NCI-H2227 treated with DMSO at 0.1 percent for 48 hours (cell line): ENCODE measurements around the gene ARHGEF19.
A peak's percentile ranks its signal among the peaks of the same experiment; 100 is the strongest.
"Not testable (repeated sequence)": the region's sequence is repeated elsewhere in the genome, so short reads cannot be mapped to it uniquely, and the experiment has no call there.

Experiments used
- DNase-seq: peaks from one replicate; lab custom pipeline; 2025; lab: John Stamatoyannopoulos, UW

Gene ARHGEF19

DNA sequence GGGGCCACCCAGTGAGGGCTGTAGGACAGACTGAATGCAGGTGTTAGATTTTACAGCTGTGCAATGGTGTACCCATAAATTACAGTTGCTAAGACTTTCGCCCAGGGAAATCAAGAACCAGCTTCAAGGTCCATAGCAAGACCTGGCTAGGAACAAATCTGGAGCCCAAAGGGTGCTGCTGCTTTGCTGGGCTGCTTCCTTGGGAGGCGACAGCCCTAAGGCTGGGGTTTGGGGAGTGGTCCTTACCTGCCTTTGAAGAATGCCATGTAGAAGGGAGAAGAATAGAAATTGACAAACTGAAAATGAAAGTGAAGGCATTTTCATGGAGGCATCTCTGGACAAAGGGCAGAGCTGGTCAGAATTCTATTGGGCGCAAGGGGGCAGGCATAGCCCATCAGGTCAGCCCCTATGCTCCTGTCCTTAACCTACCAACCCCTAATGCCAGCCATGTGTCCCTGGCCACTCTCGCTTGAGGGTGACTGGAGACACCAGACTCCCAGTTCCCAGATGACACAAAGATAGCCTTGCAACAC lies 7.6 kb upstream of the ARHGEF19 start:
- no peak for DNase-seq

DNA sequence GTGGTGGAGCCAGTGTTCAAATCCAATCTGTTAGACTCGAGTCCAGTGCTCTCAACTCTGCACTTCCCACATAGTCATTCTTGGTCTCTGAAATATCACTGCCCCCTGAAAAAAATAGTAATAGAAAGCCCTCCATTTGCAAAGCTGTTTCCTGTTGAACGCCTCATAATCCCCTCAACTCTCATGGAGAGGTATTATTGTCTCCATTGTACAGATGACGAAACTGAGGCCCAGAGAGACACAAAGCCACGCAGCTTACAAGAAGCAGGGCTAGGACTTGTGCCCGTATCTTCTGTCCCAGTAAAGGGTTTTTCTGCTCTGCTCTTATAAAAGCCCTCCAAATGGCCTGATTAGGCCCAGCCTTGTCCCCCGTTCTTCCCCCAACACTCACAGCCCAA lies 6.2 kb upstream of the ARHGEF19 start:
- DNase-seq = no peak

DNA sequence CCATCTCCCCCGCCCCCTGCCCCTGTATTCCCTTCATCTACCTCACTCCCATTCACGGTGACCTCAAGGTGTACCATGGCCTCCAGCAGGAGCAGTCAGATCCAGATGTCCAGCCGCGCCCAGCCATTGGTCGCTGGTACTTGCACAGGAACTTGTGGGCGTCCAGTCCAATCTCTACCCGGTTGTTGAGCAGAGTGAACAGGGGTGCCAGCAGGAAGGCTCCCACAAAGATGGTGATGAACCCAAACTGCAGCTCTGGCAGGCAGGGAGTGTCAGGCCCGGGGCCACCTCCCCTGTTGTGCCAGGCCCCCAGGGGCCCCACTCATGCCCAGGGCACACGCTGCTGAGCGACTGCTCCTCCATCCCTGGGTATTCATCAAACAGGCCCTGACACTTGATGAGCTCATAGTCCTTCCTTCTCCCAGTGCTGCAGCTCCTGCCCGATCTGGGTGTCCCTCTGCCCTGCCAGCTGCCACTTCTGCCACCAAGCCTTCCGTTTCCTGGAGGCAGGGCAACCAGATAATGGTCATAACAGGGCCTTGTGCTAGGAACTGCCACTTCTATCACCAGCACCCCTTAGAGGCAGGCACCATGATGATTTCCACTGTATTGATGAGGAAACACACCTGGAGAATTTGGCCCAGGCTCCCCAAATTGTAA lies 5.7 kb upstream of the ARHGEF19 start:
- no peak for DNase-seq

DNA sequence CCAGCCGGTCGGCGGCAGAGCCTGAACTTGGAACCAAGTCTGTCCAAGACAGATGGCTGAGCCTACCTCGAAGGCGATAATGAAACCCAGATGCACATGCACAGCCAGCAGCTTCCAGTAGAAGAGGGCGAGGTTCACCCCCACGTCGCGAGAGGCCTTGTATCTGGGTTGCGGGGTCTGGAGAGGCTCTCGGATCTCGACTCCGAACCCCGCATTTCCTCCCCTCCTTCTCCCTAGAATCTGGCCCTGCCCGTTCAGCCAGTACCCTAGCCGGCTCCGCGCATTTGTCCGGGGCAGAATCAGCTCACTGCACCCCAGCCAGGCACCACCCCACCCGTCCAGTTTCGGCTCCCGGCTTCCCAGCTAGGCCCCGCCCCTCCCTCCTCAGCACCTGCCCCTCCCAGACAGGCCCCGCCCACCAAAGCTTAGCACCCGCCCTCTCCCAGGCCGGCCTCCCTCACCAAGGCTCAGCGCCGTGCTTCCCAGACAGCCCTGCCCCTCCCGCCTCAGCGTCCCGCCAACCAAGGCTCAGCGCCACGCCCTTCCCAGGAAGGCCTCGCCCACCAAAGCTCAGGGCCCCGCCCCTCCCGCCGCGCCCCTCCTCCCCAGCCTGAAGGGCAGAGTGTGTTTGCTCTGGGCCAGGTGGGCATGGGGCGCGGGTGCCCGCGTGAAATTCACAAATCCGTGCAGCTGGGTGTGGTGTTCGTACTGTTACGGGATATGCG lies 4.8 kb upstream of the ARHGEF19 start:
- DNase-seq = peak; percentile 93

DNA sequence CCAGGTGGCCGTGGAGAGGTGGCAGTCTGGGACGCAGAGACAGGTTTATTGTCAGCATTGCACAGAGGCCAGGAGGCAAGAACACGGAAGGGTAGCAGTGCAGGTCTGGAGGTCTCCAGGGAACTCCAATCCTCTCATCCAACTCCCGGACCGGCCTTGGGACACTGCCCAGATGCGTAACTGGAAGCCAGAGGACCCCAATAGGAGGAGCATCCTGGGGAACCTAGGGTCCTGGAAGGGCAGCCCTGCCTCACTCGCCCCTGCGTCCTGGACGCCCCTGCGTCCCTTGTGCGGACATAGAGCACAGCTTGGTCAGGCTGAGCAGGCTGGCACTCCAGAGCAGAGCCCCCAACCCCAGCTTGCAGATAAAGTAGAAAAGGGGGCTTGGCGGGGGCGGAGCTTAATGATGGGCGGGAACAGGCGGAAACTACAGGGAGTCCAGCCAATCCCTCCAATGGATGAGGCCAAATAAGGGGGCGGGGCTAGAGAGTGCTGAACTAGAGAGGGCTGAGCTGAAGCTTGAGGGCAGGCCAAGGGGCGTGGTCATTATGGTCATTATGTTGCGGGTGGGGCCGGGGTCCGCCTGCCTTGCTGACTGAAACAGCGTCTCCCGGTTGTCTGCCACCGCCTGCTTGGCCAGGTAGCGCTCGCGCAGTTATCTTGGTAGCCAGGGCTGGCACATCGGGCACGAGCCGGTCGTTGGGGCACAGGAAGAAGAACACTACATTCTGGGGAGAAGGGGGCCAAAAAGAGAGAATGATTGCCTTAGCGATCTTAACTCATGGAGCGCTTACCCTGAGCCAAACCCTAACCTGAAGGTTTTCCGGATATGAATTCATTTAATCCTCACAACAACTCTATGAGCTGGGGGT lies 3.7 kb upstream of the ARHGEF19 start:
- peak; percentile 55 for DNase-seq

DNA sequence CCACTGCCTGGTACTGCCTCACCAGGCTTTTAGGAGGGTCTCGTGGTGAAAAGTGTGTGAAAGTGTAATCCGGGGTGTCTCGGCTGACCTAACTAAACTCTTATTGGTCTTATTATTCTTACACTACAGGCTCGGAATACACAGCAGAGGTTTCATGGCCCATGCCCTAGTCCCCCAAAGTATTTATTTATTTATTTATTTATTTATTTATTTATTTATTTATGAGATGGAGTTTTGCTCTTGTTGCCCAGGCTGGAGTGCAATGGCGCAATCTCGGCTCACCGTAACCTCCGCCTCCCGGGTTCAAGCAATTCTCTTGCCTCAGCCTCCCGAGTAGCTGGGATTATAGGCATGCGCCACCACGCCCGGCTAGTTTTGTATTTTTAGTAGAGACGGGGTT lies 2.8 kb upstream of the ARHGEF19 start:
- DNase-seq = not testable (repeated sequence)

DNA sequence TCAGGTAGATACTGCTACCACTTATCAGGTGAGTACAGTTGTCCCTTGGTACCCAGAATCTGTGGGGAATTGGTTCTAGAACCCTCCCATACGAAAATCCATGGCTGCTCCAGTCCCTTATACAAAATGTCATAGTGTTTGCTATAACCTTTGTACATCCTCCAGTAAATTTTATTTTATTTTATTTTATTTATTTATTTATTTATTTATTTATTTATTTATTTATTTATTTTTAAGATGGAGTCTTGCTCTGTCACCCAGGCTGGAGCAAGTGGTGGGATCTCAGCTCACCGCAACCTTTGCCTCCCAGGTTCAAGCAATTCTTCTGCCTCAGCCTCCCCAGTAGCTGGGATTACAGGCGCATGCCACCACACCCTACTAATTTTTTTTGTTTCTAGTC lies 1.1 kb upstream of the ARHGEF19 start:
- DNase-seq = not testable (repeated sequence)

DNA sequence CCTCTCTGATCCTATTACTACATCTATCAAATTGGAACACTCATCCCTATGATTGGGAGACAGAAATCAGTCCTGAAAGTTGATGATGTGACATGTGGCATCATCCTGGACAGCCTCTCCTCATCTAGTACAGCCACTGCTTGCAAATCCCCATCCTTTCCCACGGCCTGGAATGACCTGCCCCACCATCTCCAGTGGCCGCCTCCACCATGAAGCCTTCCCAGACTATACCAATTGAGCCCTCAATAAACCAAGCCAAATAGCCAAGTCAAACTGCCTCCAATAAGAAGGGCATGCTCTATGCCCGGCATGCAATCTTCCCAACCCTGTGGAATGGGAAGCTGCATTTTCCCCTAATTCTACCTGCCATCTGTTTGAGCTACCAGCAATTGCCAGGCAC lies 561 bp upstream of the ARHGEF19 start:
- no peak for DNase-seq

DNA sequence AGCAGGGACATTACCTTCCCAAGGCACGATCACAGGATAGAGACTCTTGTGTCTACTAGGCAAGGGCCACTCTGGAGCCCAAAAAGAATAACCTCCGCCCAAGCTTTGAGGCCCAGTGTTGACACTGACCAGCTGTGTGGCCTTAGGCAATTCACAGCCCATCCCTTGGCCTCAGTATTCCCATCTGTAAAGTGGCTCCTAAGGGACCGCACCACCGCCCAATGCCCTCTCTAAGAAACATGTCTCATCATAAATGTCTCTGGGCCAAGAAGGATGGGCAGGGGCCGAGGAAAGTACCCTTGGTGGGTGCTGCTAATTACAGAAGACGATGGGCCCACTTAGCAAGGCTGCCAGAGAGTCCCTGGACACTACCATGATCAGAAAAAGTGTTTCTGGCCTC lies 628 bp downstream of the ARHGEF19 start:
- DNase-seq = no peak

DNA sequence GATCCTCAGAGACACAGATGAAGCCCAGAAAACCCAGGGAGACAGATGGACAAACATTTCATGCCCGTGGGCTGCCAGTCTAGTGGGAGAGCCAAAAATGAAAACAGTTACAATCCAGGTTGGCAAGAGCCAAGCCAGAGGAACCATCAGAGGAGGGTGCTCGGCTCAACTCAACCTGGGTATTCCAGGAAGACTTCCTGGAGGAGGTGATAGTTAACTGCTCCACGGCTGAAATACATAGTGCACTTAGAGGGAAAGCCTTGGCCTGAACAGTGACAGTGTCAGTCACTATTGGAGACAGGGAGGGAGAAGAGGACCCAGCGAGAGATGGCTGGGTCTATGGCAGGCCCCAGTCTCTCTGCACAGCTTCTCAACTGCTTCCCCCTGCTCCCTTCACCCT lies 1.9 kb downstream of the ARHGEF19 start:
- DNase-seq = no peak

DNA sequence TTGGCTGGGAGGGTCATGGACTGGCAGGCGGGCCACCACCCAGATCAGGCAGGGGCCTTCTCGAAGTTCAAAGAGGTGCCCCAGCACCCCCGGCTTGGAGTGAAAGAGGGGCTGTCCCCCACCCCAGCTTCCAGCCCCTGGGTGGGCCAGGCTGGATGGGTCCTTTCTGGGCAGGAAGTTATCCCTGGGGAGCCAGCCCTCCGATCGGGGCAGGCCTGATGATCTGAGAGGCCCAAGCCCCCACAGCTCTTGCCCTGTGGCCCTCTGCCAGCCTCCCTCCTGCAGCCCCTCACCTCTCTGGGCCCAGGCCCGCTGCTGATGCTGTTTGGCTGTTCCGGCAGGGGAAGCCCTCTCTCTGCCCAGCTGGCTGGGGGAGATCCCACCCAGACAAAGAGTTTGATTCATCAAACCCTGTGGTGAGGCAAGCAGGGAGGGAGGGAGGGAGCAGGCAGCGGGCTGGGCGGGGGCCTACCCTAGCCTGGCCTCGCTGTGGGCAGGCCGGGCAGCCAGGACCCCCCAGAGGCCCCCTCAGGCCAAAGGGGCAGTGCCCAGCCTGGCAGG lies 2.5 kb downstream of the ARHGEF19 start:
- no peak for DNase-seq

DNA sequence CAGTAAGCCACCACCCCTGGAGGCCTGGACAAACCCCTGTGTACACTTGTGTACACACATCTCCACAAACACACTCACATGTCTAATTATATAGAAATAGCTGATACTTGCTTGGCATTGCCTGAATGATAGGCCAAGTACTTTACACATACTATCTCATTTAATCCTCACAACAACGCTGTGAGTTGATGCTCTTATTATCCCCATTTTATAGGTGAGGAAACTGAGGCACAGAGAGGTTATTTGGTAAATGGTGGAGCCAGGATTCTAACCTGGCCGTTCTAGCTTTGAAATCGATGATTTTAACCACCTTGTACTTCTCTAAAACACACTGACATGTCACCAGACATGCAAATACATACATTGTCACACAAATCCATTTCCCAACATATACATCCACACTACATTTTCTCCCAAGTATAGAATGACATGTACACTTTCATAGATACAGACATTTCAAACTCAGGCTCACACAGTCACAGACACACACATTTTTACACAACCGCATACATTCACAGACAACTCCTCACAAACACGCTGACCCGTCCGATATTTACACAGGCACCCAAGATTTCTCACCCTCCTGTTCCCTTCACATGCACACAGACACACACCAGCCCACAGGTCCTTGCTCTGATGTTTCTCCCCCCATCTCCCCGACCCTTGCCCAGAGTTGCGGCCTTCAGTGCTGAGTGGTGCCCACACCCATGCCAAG lies 3.2 kb downstream of the ARHGEF19 start:
- no peak for DNase-seq

DNA sequence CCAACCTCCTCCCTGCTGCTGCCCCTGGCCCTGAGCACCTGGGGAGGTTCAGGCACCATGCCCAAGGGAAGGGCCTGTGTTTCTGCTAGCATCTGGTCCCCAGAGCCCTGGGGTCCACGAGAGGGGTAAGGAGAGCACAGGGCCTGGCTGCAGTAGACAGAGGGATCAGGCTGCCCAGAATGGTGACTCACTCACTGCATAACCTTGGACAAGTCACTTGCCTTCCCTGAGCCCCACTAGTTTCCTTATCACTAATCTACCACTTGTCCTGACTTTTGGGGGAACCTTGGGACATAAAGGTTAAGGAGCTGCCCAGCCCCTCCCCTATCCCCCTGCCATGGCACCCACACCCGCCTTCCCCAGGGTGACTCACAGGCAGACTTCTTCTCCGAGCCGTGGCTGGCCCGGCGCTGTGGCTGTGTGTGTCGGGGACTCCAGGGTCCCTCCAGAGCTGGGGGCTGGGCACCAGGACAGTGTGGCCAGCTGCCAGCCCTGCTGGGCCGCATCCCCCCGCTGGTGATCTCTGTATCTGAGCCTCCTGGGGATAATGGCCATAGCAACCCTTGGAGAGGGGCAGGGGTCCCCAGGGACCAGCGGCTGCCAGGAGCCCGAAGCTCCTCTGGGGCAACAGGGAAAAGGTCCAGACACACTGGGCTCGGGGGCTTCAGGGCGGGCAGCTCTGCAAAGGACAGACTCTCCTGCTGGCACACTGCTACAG lies 4.0 kb downstream of the ARHGEF19 start:
- no peak for DNase-seq

DNA sequence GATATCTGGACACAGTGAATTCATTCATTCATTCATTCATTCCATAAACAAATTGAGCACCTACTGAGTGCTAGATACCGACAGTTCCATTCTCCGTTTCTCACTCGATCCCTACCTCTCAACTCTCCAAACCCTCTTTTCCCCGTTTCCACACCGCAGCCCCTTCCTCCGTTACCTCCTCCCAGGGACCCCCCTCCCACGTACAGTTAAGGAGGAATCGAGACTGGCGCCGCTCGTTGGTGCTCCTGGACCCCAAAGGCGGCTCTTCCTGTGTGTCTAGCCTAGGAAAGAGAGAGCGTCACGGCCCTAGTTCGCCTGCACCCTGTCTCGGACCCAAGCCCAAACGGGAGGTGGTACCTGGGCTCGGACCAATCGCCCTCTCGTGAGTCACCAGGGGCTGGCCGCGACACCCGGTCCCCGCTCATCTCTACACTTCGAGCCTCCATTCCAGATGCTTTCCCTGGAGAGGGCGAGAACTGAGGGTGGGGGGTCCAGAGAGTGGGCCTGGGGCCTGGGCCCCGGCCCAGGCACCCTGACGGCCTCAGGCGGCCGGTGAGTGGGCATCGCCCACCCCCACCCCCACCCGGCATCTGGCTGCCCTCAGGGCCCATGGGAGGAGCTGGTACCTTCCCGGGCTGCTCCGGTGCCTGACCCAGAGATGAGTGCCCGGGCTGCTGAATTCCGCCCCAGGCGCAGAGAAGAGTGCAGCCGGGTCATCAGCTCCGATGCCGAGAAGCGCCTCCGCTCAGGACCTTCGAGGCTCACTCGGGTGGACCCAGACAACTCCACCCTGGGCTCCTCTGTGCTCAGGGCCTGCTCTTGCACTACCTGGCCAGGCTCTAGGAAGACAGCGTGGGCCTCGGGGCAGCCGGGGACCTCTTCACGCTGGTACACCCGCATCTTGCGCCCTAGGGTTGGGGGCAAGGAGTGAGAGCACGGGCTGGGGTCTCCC lies 4.9 kb downstream of the ARHGEF19 start:
- DNase-seq = peak; percentile 44

DNA sequence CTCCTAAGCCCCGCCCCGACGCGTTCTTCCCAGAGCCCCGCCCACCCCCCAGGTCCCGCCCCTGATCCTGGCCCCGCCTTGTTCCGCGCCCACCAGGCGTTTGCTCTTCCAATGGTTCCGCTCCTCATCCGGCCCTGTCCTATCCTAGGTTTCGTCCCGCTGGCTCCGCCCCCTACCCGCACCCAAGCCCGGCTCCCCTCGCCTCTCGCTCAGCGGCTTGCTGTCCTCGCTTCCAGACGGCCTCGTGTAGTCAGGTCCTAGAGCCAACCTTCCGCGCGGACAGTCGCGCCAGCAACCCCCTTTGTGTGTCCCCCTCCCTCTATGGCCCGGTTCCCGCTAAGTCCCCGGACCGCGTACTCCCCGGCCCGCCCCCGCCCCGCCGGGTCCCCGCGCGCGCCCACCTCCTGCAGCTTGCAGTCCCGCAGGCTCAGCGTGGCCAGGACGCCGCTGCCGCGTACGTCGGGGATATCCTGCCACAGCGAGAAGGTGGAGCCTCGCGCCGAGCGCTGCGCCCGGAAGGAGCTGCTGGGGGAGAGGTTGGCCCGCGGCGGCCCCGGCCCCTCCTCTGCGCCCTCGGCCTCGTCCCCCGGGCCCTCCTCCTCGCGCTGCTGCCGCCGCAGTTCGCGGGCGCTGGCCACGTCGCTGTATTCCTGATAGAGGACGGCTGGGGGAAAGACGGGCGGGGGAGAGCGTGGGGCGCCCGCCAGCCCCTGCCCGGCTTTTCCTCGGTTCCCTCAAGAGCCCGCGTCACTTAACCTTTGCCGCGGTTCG lies 5.7 kb downstream of the ARHGEF19 start:
- peak; percentile 98 for DNase-seq

DNA sequence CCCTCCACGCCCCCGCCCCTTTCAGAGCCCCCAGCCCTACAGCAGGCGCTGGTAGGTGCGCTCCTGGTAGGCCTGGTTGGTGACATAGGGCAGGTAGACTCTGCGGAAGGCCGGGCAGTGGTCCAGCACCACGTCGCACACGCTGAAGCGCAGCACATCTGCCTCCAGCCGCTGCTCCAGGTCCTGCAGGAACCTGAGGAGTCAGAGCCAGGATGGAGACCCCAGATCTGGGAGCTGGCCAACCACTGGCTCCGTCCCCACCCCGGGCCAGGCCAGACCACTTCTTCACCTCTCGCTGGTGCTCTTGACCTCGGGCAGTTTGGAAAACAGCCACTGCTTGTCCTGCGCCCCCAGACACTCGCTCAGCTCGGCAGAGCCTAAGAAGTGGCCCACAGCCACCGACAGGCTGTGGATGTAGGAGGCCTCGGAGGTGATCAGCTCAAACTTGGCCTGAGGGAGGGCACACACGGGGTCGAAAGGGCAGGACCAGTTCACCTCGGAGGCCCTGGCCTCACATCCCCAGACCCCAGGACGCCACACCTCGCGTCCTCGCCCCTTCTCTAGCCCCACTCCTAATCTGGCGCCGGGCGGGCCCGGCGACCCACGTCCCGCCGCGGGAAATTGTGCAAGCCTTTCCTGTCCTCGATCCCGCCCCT lies 6.4 kb downstream of the ARHGEF19 start:
- DNase-seq = no peak

DNA sequence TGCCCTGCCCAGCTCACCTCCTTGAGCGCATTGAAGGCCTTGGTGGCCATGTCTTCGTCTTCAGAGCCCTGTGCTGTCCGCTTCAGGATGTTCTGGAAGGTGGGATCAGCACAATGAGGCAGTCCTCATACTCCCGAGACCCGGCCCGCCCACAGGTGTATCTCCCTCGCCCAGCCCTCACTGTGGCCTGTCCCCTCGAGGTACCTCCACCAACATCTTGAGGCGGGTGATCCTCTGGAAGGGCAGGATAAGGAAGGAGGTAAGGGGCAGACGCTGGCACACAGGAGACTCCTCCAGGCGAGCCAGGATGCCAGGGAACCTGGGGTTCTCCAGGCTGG lies 7.1 kb downstream of the ARHGEF19 start:
- DNase-seq = no peak

DNA sequence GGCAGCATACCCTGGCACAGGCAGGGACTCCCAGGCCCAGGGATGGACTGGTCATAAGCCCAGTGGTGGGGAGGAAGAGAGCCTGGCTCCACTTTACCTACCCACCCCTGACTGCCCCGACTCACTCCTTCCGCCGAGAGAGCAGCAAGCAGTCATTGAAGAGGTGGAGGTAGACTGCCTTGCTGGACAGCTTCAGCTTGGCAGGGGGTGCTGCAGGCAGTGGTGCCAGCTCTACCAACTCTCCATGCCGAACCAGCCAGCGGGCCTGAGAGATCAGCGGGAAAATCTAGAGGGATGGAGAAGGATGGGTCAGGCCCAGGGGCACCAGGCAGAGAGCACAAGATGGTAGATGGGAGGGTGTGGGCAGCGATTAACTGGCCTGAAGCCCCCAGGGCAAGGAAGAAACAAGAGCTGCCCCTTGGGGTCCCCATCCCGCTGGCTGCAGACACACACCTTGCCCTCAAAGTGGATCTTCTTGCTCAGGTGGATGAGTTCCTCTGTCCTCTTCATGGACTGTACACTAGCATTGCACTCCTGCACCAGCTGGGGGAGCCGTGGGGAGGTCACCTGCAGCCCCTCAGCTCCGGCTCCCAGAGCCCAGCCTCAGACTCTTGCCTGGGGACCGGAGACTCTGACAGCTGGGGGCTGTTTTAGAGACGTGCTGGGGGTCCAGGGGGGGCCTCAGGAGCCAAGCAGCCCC lies 7.7 kb downstream of the ARHGEF19 start:
- DNase-seq = no peak
